Measurements from ENCODE around the gene TCEAL4.
"Not testable (repeated sequence)": the region's sequence is repeated elsewhere in the genome, so short reads cannot be mapped to it uniquely, and the experiment has no call there.

The TCEAL4 gene

GRCh38 chrX:103592295-103592694, 7.0 kb downstream of the TCEAL4 start:
- not testable (repeated sequence) for DNase-seq (ENCODE audit: low read depth)

DNA sequence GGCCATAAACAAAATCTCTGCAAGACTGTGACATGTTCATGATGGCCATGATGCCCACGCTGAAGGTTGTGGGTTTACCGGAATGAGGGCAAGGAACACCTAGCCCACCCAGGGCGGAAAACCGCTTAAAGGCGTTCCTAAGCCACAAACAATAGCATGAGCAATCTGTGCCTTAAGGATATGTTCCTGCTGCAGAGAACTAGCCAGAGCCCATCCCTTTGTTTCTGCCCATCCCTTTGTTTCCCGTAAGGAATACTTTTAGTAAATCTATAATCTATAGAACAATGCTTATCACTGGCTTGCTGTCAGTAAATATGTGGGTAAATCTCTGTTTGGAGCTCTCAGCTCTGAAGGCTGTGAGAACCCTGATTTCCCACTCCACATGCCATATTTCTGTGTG, 9.9 kb downstream of the TCEAL4 start:
- not testable (repeated sequence) for DNase-seq (ENCODE audit: low read depth)

- DNase-seq (ENCODE audit: low read depth): peak; percentile 59
These were observed 22.3 kb downstream of the TCEAL4 start, which contains the start of gene TCEAL3 for GRCh38 chrX:103607364-103608305. TCEAL3 (plus strand) TSS chrX:103607963; CDS start chrX:103609065, 1,102 bp downstream.

DNA sequence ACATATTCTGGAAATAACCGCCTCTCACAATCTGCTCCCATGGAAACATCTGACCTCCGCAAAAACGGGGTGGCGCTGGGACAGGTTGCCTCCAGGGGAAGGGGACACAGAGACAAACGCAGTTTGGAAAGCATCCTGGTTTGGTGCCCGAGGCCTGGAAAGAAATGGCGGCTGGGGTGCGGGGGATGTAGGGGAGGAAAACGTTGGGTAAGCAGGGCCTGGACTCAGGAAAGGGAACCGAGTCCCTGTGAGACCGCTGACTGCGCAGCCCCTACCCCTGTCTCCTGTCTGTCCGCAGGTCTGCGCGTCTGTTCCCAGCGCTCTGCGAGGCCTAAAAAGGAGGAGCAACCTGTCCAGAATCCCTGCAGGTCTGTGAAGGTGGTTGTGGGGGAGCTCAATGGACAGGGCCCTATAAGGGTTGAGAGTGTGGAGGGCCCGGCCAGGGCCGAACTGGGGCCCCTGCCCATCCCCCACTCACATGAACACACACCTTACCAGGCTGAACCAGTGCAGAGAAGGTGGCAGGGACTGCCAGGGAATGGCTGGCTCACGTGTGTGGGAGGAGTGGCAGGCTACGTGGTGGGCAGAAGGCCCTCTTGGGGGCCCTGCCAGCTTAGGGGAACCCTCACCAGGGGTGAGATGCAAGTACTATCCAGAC, 23.1 kb downstream of the TCEAL4 start:
- DNase-seq (ENCODE audit: low read depth): peak; percentile 24

GRCh38 chrX:103610282-103610681, 25.0 kb downstream of the TCEAL4 start:
- DNase-seq (ENCODE audit: low read depth): no peak

GRCh38 chrX:103613362-103613890, 28.1 kb downstream of the TCEAL4 start:
- peak; percentile 60 for DNase-seq (ENCODE audit: low read depth)

DNA sequence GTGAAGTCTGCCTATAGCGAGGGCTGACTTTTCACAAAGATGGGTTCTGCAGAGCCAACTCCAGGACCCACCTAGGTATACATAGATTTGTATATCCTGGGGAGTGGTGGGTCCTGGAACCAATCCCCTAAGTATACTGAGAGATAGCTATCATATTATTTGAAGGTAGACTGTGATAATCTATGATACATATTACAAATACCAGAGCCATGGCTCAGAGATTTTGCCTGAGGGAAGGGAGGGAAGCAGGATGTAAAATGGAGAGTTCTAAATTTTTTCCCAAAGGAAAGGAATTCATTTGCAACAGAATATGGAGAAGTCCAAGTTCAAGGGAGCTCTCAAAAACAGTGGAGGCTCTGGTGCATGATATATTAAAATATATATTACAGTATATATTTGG, 29.7 kb downstream of the TCEAL4 start:
- DNase-seq (ENCODE audit: low read depth): peak; percentile 83

- DNase-seq (ENCODE audit: low read depth): peak; percentile 72
These were observed 30.6 kb downstream of the TCEAL4 start for GRCh38 chrX:103615781-103616371.

DNA sequence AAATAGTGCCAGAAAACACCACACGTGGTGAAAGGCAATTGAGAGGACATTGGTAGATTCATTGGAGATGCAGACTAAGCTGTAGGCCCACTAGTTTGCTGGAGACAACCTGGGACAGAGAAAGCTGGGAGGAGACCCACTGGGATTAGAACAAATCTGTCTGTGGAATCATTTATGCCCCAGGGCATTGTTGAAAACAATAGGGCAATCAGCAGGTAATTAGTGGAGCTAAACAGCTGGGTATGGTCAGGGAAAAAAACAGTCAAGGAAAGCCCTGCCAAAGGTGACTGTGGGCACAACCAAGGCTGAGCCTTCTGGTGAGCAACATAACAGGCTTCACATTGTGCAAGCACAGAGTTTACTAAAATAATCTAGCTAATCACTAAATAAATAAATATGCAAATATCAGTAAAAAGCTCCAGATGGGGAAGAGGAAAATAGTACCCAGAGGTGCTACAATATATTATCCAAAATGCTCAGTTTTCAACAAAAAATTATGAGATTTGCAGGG, 31.4 kb downstream of the TCEAL4 start:
- no peak for DNase-seq (ENCODE audit: low read depth)

DNA sequence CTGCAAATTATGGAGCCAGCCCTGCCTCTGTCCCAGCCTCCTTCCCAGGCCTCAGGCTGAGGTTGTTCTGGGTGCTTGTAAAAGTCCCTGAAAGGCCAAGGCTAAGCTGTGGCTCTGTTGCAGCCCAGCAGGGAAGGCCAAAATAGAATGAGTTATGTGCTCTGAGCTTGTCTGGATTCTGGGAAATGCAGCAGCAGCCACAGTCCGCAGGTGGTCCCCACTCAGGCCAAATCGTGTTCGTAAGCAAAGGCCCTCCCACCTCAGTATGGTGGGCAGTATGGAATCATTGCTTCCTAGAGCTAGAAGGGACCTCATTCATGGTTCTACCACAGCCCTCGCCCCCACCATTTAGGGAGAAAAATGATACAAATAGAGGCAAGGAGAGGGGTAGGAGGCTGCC, 38.8 kb downstream of the TCEAL4 start:
- DNase-seq (ENCODE audit: low read depth): no peak

DNA sequence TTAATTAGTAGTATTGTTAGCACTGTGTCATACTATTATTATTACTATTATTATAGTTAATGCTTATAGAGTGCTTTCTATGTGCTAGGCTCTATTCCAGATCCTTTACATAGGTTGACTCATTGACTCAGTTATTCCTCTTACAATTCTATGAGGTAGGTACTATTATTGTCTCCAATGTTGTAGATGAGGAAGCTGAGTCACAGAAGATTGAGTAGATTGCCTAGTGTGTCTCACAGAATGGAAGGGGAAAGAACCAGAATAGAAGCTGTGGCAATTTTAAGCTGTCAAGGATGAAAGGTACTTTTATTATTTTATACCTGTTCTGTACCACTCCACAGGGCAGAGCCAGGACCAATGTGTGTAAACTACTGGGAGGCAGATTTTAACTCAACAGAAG, 41.5 kb downstream of the TCEAL4 start:
- peak; percentile 79 for DNase-seq (ENCODE audit: low read depth)

DNA sequence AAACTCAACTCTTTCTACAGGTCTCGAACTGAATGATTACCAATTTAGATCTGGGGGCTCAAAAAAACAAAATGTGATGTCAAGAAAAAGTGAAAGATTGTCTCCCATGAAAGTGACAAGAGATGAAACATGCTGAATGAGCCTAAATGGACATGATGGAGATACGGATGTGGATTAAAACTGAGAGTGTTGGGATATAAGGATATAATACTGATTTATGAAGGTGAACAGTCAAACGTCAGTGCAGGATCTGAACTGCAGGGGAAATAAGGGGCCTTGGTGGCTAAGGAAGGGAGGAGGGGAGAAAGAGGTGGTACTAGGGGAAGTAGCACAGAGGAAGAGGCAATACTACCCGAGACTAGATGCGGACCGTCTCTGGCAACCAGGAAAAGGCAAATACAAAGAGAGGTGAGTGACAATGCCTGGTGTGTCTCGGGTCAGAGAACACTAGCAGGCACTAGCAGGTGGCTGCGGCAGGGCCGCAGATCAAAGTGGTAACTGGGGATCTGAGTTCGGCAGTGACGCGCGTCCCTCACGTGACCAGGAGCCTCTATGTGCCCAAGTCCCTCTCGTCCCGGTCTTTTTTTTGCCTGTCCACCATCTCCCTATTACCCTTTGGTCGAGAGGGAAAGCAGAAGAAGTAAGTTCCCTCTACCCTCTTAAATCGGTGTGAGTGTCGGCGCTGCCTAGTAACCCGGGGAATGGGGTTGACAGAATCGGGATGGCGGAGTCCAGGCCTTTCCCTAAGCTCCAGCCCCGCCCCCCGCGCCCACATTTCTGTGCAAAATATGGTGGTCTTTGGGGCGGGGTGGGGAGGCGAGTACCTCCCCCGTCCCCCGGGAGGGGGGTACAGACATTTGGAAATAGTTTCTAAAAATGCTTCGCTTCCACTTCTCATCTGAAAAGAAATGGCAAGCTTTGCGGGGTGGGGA, 43.3 kb downstream of the TCEAL4 start, which contains the start of gene TCEAL1:
Gene TCEAL1 (plus strand): TSS at position 590 of the 932 bp plus-strand sequence. CDS start 942 bp downstream, outside the sequence.
- DNase-seq (ENCODE audit: low read depth): peak; percentile 54

DNA sequence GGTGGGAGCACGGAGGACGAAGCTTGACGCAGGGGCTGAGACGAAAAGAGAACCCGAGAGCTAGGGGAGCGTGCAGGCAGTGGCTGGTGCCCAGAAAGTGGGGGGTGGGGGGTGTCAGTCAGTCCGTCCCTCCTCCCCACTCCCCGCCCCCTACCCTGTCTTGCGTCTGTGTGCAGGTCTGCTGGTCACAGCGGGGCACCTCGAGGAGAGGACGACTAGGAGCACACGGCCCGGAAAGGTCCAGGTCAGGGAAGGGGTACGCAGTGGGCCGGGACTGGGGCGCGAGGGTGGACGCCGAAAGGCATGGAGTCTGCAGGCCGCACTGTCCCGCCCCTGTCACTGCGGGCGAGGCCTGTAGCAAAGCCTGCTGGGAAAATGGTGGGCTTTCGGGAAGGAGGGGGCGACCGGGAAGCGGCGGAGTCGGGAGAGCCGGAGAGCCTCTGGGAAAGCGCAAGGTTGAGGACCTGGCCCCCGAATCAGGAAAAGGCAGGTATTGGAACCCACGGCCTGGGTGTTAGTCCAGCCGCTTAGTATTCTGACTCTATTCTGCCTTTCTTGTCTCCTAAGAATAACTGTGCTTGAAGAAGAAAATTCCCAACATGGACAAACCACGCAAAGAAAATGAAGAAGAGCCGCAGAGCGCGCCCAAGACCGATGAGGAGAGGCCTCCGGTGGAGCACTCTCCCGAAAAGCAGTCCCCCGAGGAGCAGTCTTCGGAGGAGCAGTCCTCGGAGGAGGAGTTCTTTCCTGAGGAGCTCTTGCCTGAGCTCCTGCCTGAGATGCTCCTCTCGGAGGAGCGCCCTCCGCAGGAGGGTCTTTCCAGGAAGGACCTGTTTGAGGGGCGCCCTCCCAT, 44.2 kb downstream of the TCEAL4 start:
- peak; percentile 75 for DNase-seq (ENCODE audit: low read depth)

DNA sequence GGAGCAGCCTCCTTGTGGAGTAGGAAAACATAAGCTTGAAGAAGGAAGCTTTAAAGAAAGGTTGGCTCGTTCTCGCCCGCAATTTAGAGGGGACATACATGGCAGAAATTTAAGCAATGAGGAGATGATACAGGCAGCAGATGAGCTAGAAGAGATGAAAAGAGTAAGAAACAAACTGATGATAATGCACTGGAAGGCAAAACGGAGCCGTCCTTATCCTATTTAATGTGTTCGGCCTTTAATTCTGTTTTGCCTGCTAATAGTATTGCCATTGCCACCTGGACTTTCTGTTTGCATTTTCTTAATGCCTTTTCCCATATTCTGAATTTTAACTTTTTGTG, 44.8 kb downstream of the TCEAL4 start:
- no peak for DNase-seq (ENCODE audit: low read depth)

DNA sequence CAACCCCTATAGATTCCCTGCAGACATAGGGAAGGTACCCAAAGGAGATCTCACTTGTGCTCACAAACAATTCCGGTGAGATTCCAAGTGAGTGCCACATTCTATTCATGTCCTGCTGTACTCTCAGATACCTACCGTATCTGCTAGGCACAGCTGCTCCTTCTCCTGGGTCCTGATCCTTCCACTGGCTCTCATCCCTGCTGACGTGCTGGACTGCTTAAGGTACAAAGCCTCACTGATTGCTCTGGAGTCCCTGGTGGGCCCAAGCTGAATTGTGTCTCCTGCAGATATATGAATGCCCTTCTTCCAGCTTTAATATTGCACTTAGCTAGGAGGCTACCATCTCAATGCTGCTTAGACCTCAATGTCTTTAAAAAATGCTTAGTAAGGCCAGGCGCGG, 45.8 kb downstream of the TCEAL4 start:
- DNase-seq (ENCODE audit: low read depth): no peak

- peak; percentile 24 for DNase-seq (ENCODE audit: low read depth)
These were observed 50.1 kb downstream of the TCEAL4 start for GRCh38 chrX:103635436-103635835.

Data from ELR (cell line).